Natural killer cell (primary cell): Measurements from ENCODE around the gene TTYH1. TPM values are rescaled to one million over a fixed set of nuclear protein-coding genes. Genes with fewer than 3 reads are reported as not detected.

Source experiments
- ATAC-seq, 3 donors: fragments of 150-1000 bp in 2 of 3; fragments of 200-7000 bp in 1 of 3; cut with Tn5 transposase; 1 replicate in 1 of 3; 2 replicates in 2 of 3; pipeline ENCODE4 v1.10.0; 2021; ENCODE audit warnings: mild to moderate bottlenecking in 2 of 3, moderate library complexity in 2 of 3
- DNase-seq, 2 donors: peaks; one replicate each; pipeline versions ENCODE4 v3.0.0 to v3.0.0-alpha.2; 2013 to 2021; ENCODE audit warnings: mixed read lengths in 1 of 2
- H3K27ac ChIP-seq: one replicate; pipeline ENCODE4 v1.5.1; 2013; ENCODE audit warnings: mild to moderate bottlenecking, low read length
- H3K27me3 ChIP-seq: one replicate; pipeline ENCODE4 v1.6.1; 2013; ENCODE audit warnings: low read length; ENCODE audit not compliant: control insufficient read depth, insufficient read depth
- H3K36me3 ChIP-seq: one replicate; pipeline ENCODE4 v1.6.1; 2013; ENCODE audit warnings: low read length; ENCODE audit not compliant: control insufficient read depth, insufficient read depth
- H3K4me1 ChIP-seq: one replicate; pipeline ENCODE4 v1.6.1; 2013; ENCODE audit warnings: low read length; ENCODE audit not compliant: control insufficient read depth, insufficient read depth
- H3K4me3 ChIP-seq: one replicate; pipeline ENCODE4 v1.5.1; 2013; ENCODE audit warnings: low read length
- H3K9me3 ChIP-seq: one replicate; pipeline ENCODE4 v1.6.1; 2013; ENCODE audit warnings: low read length; ENCODE audit not compliant: control insufficient read depth, insufficient read depth
- H3K27ac Mint-ChIP-seq, 2 donors: one replicate each; pipeline ENCODE4 v1.8.0; 2022; ENCODE audit warnings: mild to moderate bottlenecking in 2 of 2, mixed read lengths in 2 of 2, moderate library complexity in 1 of 2
- H3K27me3 Mint-ChIP-seq, 2 donors: one replicate each; pipeline ENCODE4 v1.8.0; 2022; ENCODE audit warnings: low read depth in 2 of 2, mixed read lengths in 2 of 2
- H3K36me3 Mint-ChIP-seq: one replicate; pipeline ENCODE4 v1.8.0; 2022; ENCODE audit warnings: mixed read lengths
- H3K4me1 Mint-ChIP-seq, 2 donors: one replicate each; pipeline ENCODE4 v1.8.0; 2022; ENCODE audit warnings: mixed read lengths in 2 of 2
- H3K4me3 Mint-ChIP-seq: one replicate; pipeline ENCODE4 v1.8.0; 2022; ENCODE audit warnings: mild to moderate bottlenecking, moderate library complexity, mixed read lengths
- H3K9me3 Mint-ChIP-seq, 2 donors: one replicate each; pipeline ENCODE4 v1.8.0; 2022; ENCODE audit warnings: mixed read lengths in 2 of 2
- CTCF ChIP-seq: fragments of 200-600 bp; IDR thresholded peaks from one replicate; pipeline ENCODE4 v1.8.0; 2022; ENCODE audit warnings: antibody characterized with exemption
- WGBS: methylation state at CpG from one replicate; pipeline ENCODE4 v1.1.7; 2013; ENCODE audit warnings: missing lambda C conversion rate; ENCODE audit not compliant: insufficient coverage; 5-methylcytosine and 5-hydroxymethylcytosine counted together
- intact Hi-C: fragments of 100-400 bp; cut with micrococcal nuclease; formaldehyde crosslinking; loops from one replicate; pipeline ENCODE4 v1.14.2; 2022
- total RNA-seq, 4 donors: library from RNA; stranded (reverse); fragments of 120-200 nt in 1 of 4; gene quantifications; one replicate each; pipeline versions ENCODE4 v1.2.3 to v1.2.4, GENCODE V29; 2013 to 2022

Gene TTYH1
- total RNA-seq, 3 donors from 2014 or later (not counting 1 experiment from before 2014, with no cell fraction given), result 0.59 to 0.84 (median 0.65) TPM

GRCh38 chr19:54485851-54486250 is 70.6 kb downstream of the TTYH1 start:
- peaks cover 28 to 29% of the 10 kb centered on the region in 2 donors for H3K27me3 Mint-ChIP-seq
- H3K4me1 ChIP-seq, result peaks cover 25% of the 10 kb centered on the region
- H3K27ac Mint-ChIP-seq, result no peak overlapping the region
- 83% methylated on average over 5 of the region's 5 CpGs for WGBS
- no peak for ATAC-seq
- no peaks in the 10 kb centered on the region for H3K9me3 ChIP-seq
- no peak overlapping the region for H3K27ac ChIP-seq
- no peak for TF ChIP-seq CTCF
- H3K4me1 Mint-ChIP-seq, result peaks cover 19 to 41% of the 10 kb centered on the region in 2 donors
- no peak overlapping the region for H3K4me3 ChIP-seq
- intact Hi-C loops, result no loop called here
- no peaks in the 10 kb centered on the region for H3K9me3 Mint-ChIP-seq
- no peaks in the 10 kb centered on the region for H3K36me3 Mint-ChIP-seq
- H3K36me3 ChIP-seq, result no peaks in the 10 kb centered on the region
- no peak overlapping the region for H3K4me3 Mint-ChIP-seq
- peaks cover 13% of the 10 kb centered on the region for H3K27me3 ChIP-seq
- DNase-seq, result no peak

Other genes with a start within 250 kb of the TTYH1 start
- gene TMC4, start 242.3 kb upstream of the TTYH1 start, total RNA-seq, result 1 to 10 TPM; 7.2 to 8.2 (median 7.5) TPM
- gene MBOAT7, start 225.9 kb upstream of the TTYH1 start, total RNA-seq, result 10 to 100 TPM; 24.1 to 53.9 (median 31.2) TPM
- 10 to 100 TPM; 11.5 to 16.7 (median 13.5) TPM for gene TSEN34, start 224.2 kb upstream of the TTYH1 start, total RNA-seq
- gene RPS9, start 214.6 kb upstream of the TTYH1 start, total RNA-seq, result 100 to 1,000 TPM; 617 to 958 (median 906) TPM
- 10 to 100 TPM in 2 of 3 donors, 1 to 10 TPM in 1; 6.8 to 12.6 (median 12.6) TPM for gene LILRB3, start 192.5 kb upstream of the TTYH1 start, total RNA-seq
- 1 to 10 TPM; 2.1 to 2.6 (median 2.1) TPM for gene LILRA6, start 172.7 kb upstream of the TTYH1 start, total RNA-seq
- under 1 TPM in 2 of 3 donors, not detected in 1; 0.09 to 0.18 TPM for gene LILRB5, start 158.2 kb upstream of the TTYH1 start, total RNA-seq
- 10 to 100 TPM in 2 of 3 donors, 1 to 10 TPM in 1; 4.6 to 41.4 (median 23.7) TPM for gene LILRB2, start 134.4 kb upstream of the TTYH1 start, total RNA-seq
- gene LILRA5, start 102.3 kb upstream of the TTYH1 start, total RNA-seq, result 10 to 100 TPM in 2 of 3 donors, 1 to 10 TPM in 1; 3.4 to 22.3 (median 11.1) TPM
- gene LILRA4, start 76.3 kb upstream of the TTYH1 start, total RNA-seq, result 1 to 10 TPM in 2 of 3 donors, not detected in 1; 2.0 to 2.4 TPM
- 100 to 1,000 TPM; 117 to 163 (median 156) TPM for gene LAIR1, start 50.5 kb upstream of the TTYH1 start, total RNA-seq
- 100 to 1,000 TPM; 479 to 563 (median 507) TPM for gene LENG8, start 33.7 kb downstream of the TTYH1 start, total RNA-seq
- gene LENG9, start 48.3 kb downstream of the TTYH1 start, total RNA-seq, result 1 to 10 TPM; 3.2 to 5.6 (median 4.3) TPM
- not detected for gene CDC42EP5, start 57.8 kb downstream of the TTYH1 start, total RNA-seq
- 10 to 100 TPM; 44.1 to 67.7 (median 53.3) TPM for gene LAIR2, start 87.4 kb downstream of the TTYH1 start, total RNA-seq
- gene LILRA2, start 158.3 kb downstream of the TTYH1 start, total RNA-seq, result 1 to 10 TPM; 1.4 to 8.4 (median 5.6) TPM
- gene LILRA1, start 178.2 kb downstream of the TTYH1 start, total RNA-seq, result 10 to 100 TPM in 1 of 3 donors, 1 to 10 TPM in 2; 1.4 to 13.0 (median 6.1) TPM
- 10 to 100 TPM; 18.4 to 44.4 (median 38.5) TPM for gene LILRB1, start 215.0 kb downstream of the TTYH1 start, total RNA-seq
- 1 to 10 TPM; 1.5 to 3.6 (median 2.5) TPM for gene LILRB4, start 247.5 kb downstream of the TTYH1 start, total RNA-seq